Measurements from ENCODE around the gene DYRK1A. TPM values are rescaled to one million over a fixed set of nuclear protein-coding genes. Genes with fewer than 3 reads are reported as not detected.

DYRK1A gene
- total RNA-seq, 1 experiment from 2014 or later, result 35.5 TPM

DNA sequence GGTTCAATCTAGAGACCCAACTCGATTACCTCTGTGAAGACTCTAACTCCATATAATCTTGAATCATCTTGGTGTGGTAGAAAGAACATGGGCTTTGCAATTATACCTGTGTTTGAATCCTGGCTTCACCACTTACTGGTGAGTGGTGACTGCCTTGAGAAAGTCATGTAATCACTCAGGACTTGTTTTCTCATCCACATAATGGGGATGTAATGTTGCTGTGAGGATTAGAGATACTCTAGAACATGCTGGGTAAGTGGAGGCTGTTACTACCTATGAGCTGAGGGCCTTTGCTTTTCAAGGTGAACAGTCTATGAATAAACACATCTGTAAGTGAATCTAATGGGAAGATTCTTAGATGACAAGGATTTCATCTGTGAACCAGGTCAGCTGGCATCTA lies 2.6 kb upstream of the DYRK1A start:
- CTCF ChIA-PET, result no interaction called here
- H3F3A ChIP-seq (ENCODE audit: insufficient read depth, low read depth), result 0 out of 2 replicates have a peak, but pooled peaks cover 10% of the 10 kb centered on the region
- intact Hi-C loops (cut with micrococcal nuclease; ENCODE audit: unreplicated experiment), result no loop called here

DNA sequence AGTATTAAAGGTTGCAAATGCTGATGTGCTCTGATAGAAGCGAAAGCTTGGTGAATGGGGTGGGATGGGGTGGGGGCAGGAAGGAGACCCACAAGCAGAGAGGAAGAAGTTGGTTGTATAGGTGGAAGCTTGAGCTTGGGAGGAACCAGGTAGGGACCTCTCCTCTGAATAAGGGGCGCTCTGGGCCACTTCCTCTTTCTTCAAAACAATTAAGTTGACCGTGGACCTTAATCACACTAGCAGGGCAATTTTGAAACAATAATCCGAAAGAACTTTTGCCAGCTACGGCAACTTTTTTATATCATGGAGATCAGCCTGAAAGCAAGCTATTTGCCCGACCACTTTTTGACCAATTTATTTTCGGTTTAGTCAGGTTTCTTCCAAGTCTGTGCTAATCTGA lies 1.9 kb upstream of the DYRK1A start:
- peak overlapping the region; percentile 87 for H3K27ac ChIP-seq
- ChIA-PET CTCF (interaction anchor here (0.5 kb wide), 1 partner anchor 20 kb away, joined by 6 read pairs; no protein-coding TSS in a partner anchor), POLR2A (ENCODE audit: unreplicated experiment) (interaction anchor here (0.7 to 1.0 kb wide), 4 partner anchors 97 to 388 kb away, joined by 4 to 10 read pairs (median 6); partner anchors contain the start of gene VPS26C)
- peak overlapping the region; percentile 78 for H3K4me3 ChIP-seq
- no peaks in the 10 kb centered on the region for H4K20me1 ChIP-seq (ENCODE audit: insufficient read depth)
- H2AFZ ChIP-seq, result no peak overlapping the region
- peak overlapping the region; percentile 89 for H3K4me2 ChIP-seq
- no peak for DNase-seq
- no peaks in the 10 kb centered on the region for H3K9me3 ChIP-seq (ENCODE audit: insufficient read depth, low read depth)
- H3K4me1 ChIP-seq (replicated peaks; ENCODE audit: insufficient read depth), result peaks cover 21% of the 10 kb centered on the region
- H3K9me2 ChIP-seq (ENCODE audit: insufficient read depth), result no peaks in the 10 kb centered on the region
- no peaks in the 10 kb centered on the region for H3K27me3 ChIP-seq (ENCODE audit: insufficient read depth, low read depth)
- peaks cover 24% of the 10 kb centered on the region for H3K79me2 ChIP-seq (ENCODE audit: low read depth)
- intact Hi-C loops (cut with micrococcal nuclease; ENCODE audit: unreplicated experiment), result loop anchor here (5.0 kb wide), 1 partner anchor 293 kb away; no protein-coding TSS in a partner anchor
- no TSS peak for BruUV-seq (replicated peaks)
- TF ChIP-seq EZH2 (IDR thresholded peaks at IDR 0.05; ENCODE audit: low read depth), result no peak
- TF ChIP-seq, protein P1, sequence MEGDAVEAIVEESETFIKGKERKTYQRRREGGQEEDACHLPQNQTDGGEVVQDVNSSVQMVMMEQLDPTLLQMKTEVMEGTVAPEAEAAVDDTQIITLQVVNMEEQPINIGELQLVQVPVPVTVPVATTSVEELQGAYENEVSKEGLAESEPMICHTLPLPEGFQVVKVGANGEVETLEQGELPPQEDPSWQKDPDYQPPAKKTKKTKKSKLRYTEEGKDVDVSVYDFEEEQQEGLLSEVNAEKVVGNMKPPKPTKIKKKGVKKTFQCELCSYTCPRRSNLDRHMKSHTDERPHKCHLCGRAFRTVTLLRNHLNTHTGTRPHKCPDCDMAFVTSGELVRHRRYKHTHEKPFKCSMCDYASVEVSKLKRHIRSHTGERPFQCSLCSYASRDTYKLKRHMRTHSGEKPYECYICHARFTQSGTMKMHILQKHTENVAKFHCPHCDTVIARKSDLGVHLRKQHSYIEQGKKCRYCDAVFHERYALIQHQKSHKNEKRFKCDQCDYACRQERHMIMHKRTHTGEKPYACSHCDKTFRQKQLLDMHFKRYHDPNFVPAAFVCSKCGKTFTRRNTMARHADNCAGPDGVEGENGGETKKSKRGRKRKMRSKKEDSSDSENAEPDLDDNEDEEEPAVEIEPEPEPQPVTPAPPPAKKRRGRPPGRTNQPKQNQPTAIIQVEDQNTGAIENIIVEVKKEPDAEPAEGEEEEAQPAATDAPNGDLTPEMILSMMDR (conservative IDR thresholded peaks at IDR 0.05), result no peak
- peaks cover 17% of the 10 kb centered on the region for H3F3A ChIP-seq (ENCODE audit: insufficient read depth, low read depth)
- no peaks in the 10 kb centered on the region for H3K36me3 ChIP-seq (ENCODE audit: low read depth)

More for the DNA sequence above, 2.6 kb upstream of the DYRK1A start:
- H3K27me3 ChIP-seq (ENCODE audit: insufficient read depth, low read depth), result no peaks in the 10 kb centered on the region
- no peaks in the 10 kb centered on the region for H3K36me3 ChIP-seq (ENCODE audit: low read depth)
- H3K4me2 ChIP-seq, result no peak overlapping the region
- no TSS peak for BruUV-seq (replicated peaks)
- peaks cover 13% of the 10 kb centered on the region for H3K4me1 ChIP-seq (replicated peaks; ENCODE audit: insufficient read depth)
- no peak for DNase-seq
- H4K20me1 ChIP-seq (ENCODE audit: insufficient read depth), result no peaks in the 10 kb centered on the region
- peaks cover 17% of the 10 kb centered on the region for H3K79me2 ChIP-seq (ENCODE audit: low read depth)
- no peak overlapping the region for H2AFZ ChIP-seq
- TF ChIP-seq, protein P1 (conservative IDR thresholded peaks at IDR 0.05), result no peak
- TF ChIP-seq EZH2 (IDR thresholded peaks at IDR 0.05; ENCODE audit: low read depth), result no peak
- no peaks in the 10 kb centered on the region for H3K9me2 ChIP-seq (ENCODE audit: insufficient read depth)
- POLR2A ChIA-PET (ENCODE audit: unreplicated experiment), result no interaction called here
- no peak overlapping the region for H3K4me3 ChIP-seq
- H3K9me3 ChIP-seq (ENCODE audit: insufficient read depth, low read depth), result no peaks in the 10 kb centered on the region
- H3K27ac ChIP-seq, result no peak overlapping the region

DNA sequence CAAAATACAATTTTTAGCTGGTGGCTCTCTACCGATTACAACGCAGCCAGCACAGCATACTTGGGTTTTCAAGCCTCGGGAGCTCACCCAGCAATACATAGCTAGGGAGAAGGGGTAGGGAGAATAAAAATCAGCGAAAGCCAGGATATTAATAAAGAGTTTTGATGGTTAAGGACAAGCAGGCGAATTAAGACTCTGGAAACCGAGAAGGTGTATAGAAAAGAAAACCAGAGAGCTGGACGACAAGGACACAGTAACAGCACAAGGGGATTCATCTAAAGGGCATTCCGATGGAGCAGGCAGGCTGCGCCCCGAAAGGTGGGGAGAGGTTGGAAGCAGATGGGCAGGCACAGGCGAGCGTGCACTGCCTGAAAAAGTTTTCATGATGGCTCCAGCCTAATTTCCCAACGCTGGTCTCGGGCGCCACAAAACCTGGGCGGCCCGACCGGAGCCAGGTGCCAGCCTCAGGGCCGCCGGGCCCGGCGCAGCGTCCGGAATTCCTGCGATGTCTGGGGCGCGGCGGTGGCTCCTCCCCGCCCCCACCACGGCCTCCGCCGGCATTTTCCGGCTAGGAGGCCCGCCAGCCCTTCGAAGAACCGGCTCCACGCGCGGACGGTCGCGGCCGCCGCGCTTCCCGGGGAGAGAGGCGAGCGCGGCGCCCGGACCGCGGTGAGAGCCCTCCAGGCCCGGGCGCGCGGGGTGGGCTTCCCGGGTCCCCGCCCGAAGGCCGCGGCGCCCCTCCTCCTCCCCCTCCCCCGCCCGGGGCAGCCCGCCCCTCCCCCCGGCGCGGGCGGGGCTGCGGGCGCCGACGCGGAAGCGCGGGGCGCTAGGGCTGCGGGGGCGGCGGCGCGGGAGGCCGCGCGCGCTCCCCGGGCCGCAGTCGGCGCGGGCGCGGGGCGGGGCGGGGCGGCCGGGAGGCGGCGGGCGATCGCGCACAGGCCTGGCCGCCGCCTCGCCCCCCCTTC lies 774 bp upstream of the DYRK1A start:
- Histone ChIP-seq H3K27me3 (ENCODE audit: insufficient read depth, low read depth) (no peaks in the 10 kb centered on the region), H3F3A (ENCODE audit: insufficient read depth, low read depth) (peaks cover 27% of the 10 kb centered on the region), H3K36me3 (ENCODE audit: low read depth) (no peaks in the 10 kb centered on the region), H3K4me1 (replicated peaks; ENCODE audit: insufficient read depth) (peaks cover 28% of the 10 kb centered on the region), H3K9me2 (ENCODE audit: insufficient read depth) (no peaks in the 10 kb centered on the region), H3K27ac (peak overlapping the region; percentile 87), H3K79me2 (ENCODE audit: low read depth) (peaks cover 35% of the 10 kb centered on the region), H3K9me3 (ENCODE audit: insufficient read depth, low read depth) (no peaks in the 10 kb centered on the region), H4K20me1 (ENCODE audit: insufficient read depth) (no peaks in the 10 kb centered on the region), H2AFZ (peak overlapping the region; percentile 82), H3K4me2 (peak overlapping the region; percentile 89), H3K4me3 (peak overlapping the region; percentile 78)
- peak; percentile 60 to 70 for DNase-seq
- CTCF ChIA-PET, result interaction anchor here (1.0 kb wide), 1 partner anchor 27 kb away, joined by 3 read pairs; no protein-coding TSS in a partner anchor
- POLR2A ChIA-PET (ENCODE audit: unreplicated experiment), result interaction anchor here (0.6 to 1.0 kb wide), 6 partner anchors 86 to 168 kb away, joined by 3 to 9 read pairs (median 4); partner anchors contain the start of gene VPS26C
- TSS peak; percentile 37 for BruUV-seq (replicated peaks)
- TF ChIP-seq, protein P1 (conservative IDR thresholded peaks at IDR 0.05), result no peak
- TF ChIP-seq EZH2 (IDR thresholded peaks at IDR 0.05; ENCODE audit: low read depth), result no peak
- intact Hi-C loops (cut with micrococcal nuclease; ENCODE audit: unreplicated experiment), result loop anchor here (1.0 to 5.0 kb wide), 2 partner anchors 98 to 292 kb away; partner anchors contain the start of gene VPS26C
